ENCODE results near the gene XIRP1.

Gene XIRP1

GRCh38 chr3:39208463-39209055, 16.2 kb upstream of the XIRP1 start:
- DNase-seq (ENCODE audit: low read depth) = no peak

- no peak for DNase-seq (ENCODE audit: low read depth)
Measured at GRCh38 chr3:39207361-39208186, 15.2 kb upstream of the XIRP1 start.

GRCh38 chr3:39205919-39206516, 13.6 kb upstream of the XIRP1 start:
- no peak for DNase-seq (ENCODE audit: low read depth)

GRCh38 chr3:39205131-39205530, 12.7 kb upstream of the XIRP1 start:
- no peak for DNase-seq (ENCODE audit: low read depth)

GRCh38 chr3:39203860-39204259, 11.5 kb upstream of the XIRP1 start:
- DNase-seq (ENCODE audit: low read depth) = no peak

GRCh38 chr3:39203402-39203801, 11.0 kb upstream of the XIRP1 start:
- DNase-seq (ENCODE audit: low read depth) = no peak

GRCh38 chr3:39202094-39202493, 9.7 kb upstream of the XIRP1 start:
- DNase-seq (ENCODE audit: low read depth) = no peak

- no peak for DNase-seq (ENCODE audit: low read depth)
Measured at GRCh38 chr3:39196671-39197356, 4.4 kb upstream of the XIRP1 start.

- DNase-seq (ENCODE audit: low read depth) = no peak
Measured at GRCh38 chr3:39196034-39196433, 3.6 kb upstream of the XIRP1 start.

GRCh38 chr3:39193391-39193790, 996 bp upstream of the XIRP1 start:
- no peak for DNase-seq (ENCODE audit: low read depth)

GRCh38 chr3:39191773-39192172, 622 bp downstream of the XIRP1 start:
- no peak for DNase-seq (ENCODE audit: low read depth)

- DNase-seq (ENCODE audit: low read depth) = no peak
Measured at GRCh38 chr3:39191111-39191510, 1.3 kb downstream of the XIRP1 start.

- DNase-seq (ENCODE audit: low read depth) = no peak
Measured at GRCh38 chr3:39190281-39191025, 1.9 kb downstream of the XIRP1 start.

GRCh38 chr3:39189959-39190269, 2.5 kb downstream of the XIRP1 start:
- peak; percentile 15 for DNase-seq (ENCODE audit: low read depth)

GRCh38 chr3:39189150-39189958, 3.0 kb downstream of the XIRP1 start:
- DNase-seq (ENCODE audit: low read depth) = no peak

- DNase-seq (ENCODE audit: low read depth) = no peak
Measured at GRCh38 chr3:39188271-39189149, 3.9 kb downstream of the XIRP1 start.

- no peak for DNase-seq (ENCODE audit: low read depth)
Measured at GRCh38 chr3:39187372-39188155, 4.8 kb downstream of the XIRP1 start.

GRCh38 chr3:39186692-39187151, 5.7 kb downstream of the XIRP1 start:
- no peak for DNase-seq (ENCODE audit: low read depth)

GRCh38 chr3:39185959-39186691, 6.3 kb downstream of the XIRP1 start:
- no peak for DNase-seq (ENCODE audit: low read depth)

Data from stimulated activated CD8-positive, alpha-beta memory T cell treated with anti-CD3 and anti-CD28 coated beads, Interleukin-12 subunit alpha, Interleukin-12 subunit beta, amount 100 ng/mL, for 4 hours (primary cell).